Astrocyte of the spinal cord (primary cell): Measurements from ENCODE around the gene GPR173.

ENCODE experiments used
- DNase-seq: peaks from one replicate; pipeline ENCODE4 v3.0.0; 2011; ENCODE audit warnings: low read depth, low spot score
- H3K4me3 ChIP-seq: 2 replicates; pipeline ENCODE4 v1.5.1; 2011; ENCODE audit warnings: low read depth, mild to moderate bottlenecking, low read length, moderate library complexity
- in situ Hi-C: cut with HindIII; loops from 2 replicates; pipeline ENCODE4 v1.10.0; 2017; ENCODE audit warnings: low sequenced_read_pairs
- TF ChIP-seq, protein P1 (sequence below): IDR thresholded peaks from 2 replicates; pipeline ENCODE4 v1.5.1; 2012; ENCODE audit warnings: low read depth, mild to moderate bottlenecking, low read length, inconsistent platforms

The GPR173 gene

DNA sequence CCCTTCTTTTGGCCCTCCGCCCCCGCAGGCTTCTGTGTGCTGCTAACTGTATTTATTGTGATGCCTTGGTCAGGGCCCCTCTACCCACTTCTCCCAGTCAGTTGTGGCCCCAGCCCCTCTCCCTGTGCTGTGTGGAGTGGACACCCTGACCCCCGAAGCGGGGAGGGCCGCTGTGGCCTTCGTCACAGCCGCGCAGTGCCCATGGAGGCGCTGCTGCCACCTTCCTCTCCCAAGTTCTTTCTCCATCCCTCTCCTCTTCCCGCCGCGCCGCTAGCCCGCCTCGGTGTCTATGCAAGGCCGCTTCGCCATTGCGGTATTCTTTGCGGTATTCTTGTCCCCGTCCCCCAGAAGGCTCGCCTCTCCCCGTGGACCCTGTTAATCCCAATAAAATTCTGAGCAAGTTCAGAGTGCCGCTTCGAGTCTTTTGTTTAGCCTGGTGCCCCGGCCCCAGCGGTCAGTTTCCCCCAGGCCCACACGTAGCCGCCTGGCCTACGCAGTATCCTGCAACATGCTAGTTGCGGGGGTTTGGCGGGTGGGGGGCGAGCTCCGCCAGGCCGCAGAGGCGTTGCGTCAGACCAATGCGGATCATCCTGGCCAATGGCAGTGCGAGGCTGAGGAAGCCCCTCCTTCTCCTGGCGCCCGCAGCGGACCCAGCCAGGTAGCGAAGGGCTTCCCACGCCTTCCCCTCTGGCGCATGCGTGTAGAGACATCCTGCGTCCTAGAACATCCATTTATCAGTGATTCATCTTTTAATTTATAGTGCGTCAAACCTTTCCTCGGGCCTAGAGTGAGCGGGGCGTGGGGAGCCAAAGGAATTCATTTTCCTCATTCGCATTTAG is 39.8 kb downstream of the GPR173 start:
- TF ChIP-seq, protein P1, sequence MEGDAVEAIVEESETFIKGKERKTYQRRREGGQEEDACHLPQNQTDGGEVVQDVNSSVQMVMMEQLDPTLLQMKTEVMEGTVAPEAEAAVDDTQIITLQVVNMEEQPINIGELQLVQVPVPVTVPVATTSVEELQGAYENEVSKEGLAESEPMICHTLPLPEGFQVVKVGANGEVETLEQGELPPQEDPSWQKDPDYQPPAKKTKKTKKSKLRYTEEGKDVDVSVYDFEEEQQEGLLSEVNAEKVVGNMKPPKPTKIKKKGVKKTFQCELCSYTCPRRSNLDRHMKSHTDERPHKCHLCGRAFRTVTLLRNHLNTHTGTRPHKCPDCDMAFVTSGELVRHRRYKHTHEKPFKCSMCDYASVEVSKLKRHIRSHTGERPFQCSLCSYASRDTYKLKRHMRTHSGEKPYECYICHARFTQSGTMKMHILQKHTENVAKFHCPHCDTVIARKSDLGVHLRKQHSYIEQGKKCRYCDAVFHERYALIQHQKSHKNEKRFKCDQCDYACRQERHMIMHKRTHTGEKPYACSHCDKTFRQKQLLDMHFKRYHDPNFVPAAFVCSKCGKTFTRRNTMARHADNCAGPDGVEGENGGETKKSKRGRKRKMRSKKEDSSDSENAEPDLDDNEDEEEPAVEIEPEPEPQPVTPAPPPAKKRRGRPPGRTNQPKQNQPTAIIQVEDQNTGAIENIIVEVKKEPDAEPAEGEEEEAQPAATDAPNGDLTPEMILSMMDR = no peak
- in situ Hi-C loops = no loop called here
- H3K4me3 ChIP-seq = peak overlapping the region; percentile 43
- DNase-seq = peak; percentile 78

GRCh38 chrX:53089224-53089842 is 40.7 kb downstream of the GPR173 start:
- TF ChIP-seq, protein P1 = peak; percentile 86
- in situ Hi-C loops = no loop called here
- peak; percentile 65 for DNase-seq
- H3K4me3 ChIP-seq = peak overlapping the region; percentile 43

DNA sequence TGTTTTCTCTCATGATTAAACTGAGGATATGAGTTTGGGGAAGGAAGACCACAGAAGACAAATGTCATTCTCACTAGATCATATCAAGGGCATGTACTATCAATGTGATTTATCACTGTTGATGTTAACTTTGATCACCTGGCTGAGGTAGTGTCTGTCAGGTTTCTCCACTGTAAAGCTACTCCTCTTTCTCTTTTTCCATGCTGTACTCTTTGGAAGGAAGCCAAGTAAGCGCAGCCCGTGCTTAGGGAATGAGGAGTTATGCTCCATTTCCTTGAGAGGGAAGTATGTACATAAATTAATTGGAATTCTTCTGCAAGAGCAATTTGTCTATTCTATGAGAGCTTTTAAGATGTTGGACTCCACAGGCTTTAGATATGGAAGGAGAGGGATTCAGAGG is 41.3 kb downstream of the GPR173 start:
- no peak for DNase-seq
- TF ChIP-seq, protein P1 = no peak
- in situ Hi-C loops = no loop called here
- no peak overlapping the region for H3K4me3 ChIP-seq

DNA sequence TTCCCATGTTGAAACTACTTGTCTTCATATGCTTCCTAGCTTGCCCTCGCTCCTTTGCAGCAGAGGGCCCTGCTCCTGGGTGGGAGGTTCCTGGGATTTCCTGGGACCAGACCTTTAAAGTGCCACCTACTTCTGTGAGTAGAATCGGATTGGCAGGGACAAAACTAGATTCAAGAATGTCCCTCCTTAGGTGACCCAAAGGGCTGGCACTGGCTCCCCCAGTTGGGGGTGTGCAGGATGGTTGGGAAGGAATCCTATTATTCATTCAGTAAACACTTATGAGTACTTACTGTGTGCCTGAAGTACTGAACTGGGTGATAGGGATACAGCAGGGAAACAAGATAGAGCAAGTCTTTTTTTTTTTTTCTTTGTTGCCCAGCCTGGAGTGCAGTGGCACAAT is 42.8 kb downstream of the GPR173 start:
- H3K4me3 ChIP-seq = no peak overlapping the region
- in situ Hi-C loops = no loop called here
- no peak for DNase-seq
- TF ChIP-seq, protein P1 = no peak

GRCh38 chrX:53093177-53093655 is 44.6 kb downstream of the GPR173 start:
- H3K4me3 ChIP-seq = peak overlapping the region; percentile 69
- peak; percentile 83 for DNase-seq
- in situ Hi-C loops = no loop called here

More at GRCh38 chrX:53093177-53093655, 44.6 kb downstream of the GPR173 start:
- TF ChIP-seq, protein P1 = peak; percentile 63
